ENCODE data around the gene PGAM2.

The PGAM2 gene

DNA sequence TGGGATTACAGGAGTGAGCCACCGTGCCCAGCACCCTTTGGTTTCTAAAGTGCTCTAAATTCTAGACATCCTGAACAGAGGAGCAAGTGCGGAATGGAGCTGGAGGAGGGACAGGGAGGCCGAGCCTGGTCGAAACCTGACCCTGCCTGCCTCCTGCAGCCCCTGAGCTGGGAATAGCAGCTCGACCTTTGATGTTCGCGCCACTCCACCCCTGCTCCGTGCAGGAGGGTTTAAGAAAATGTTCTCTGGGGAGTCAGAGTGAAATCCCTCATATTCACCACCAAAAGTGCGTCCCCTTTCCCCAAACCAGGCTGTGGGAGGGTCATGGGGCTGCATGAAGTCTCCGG, 1.8 kb downstream of the PGAM2 start:
- Histone ChIP-seq H3K27ac (ENCODE audit: poor library complexity, severe bottlenecking) (no peak overlapping the region), H3K4me3 (ENCODE audit: severe bottlenecking) (no peak overlapping the region), H3K4me1 (ENCODE audit: insufficient read depth, poor library complexity, severe bottlenecking) (no peaks in the 10 kb centered on the region), H3K9me3 (ENCODE audit: severe bottlenecking) (no peaks in the 10 kb centered on the region), H3K27me3 (ENCODE audit: insufficient read depth, poor library complexity, severe bottlenecking) (no peaks in the 10 kb centered on the region), H3K36me3 (ENCODE audit: low read depth) (peaks cover 17% of the 10 kb centered on the region)
- peak; percentile 43 for DNase-seq (ENCODE audit: low spot score)
- ATAC-seq (ENCODE audit: low read depth), result no peak
- TF ChIP-seq, protein P1, sequence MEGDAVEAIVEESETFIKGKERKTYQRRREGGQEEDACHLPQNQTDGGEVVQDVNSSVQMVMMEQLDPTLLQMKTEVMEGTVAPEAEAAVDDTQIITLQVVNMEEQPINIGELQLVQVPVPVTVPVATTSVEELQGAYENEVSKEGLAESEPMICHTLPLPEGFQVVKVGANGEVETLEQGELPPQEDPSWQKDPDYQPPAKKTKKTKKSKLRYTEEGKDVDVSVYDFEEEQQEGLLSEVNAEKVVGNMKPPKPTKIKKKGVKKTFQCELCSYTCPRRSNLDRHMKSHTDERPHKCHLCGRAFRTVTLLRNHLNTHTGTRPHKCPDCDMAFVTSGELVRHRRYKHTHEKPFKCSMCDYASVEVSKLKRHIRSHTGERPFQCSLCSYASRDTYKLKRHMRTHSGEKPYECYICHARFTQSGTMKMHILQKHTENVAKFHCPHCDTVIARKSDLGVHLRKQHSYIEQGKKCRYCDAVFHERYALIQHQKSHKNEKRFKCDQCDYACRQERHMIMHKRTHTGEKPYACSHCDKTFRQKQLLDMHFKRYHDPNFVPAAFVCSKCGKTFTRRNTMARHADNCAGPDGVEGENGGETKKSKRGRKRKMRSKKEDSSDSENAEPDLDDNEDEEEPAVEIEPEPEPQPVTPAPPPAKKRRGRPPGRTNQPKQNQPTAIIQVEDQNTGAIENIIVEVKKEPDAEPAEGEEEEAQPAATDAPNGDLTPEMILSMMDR (IDR thresholded peaks at IDR 0.05; ENCODE audit: poor library complexity, severe bottlenecking), result no peak

DNA sequence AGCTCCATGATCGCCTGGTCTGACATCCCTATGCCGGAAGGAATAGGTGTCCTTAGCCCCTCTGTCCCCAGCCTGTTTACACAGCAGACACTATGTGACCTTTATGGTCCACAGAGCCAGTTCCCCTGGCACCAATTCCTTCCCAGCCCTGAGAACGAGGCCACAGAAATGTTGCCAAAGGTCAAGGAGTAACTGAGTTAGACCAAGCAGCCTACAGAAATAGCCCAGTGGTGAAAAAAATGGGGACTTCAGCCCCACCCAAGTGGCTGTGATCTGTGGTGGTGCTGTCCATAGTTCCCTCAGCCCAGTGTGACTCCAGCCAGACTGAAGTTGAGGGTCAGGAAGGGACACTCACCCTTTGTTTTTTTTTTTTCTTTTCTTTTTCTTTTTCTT, 2.5 kb downstream of the PGAM2 start:
- peaks cover 23% of the 10 kb centered on the region for H3K36me3 ChIP-seq (ENCODE audit: low read depth)
- no peaks in the 10 kb centered on the region for H3K4me1 ChIP-seq (ENCODE audit: insufficient read depth, poor library complexity, severe bottlenecking)
- no peaks in the 10 kb centered on the region for H3K27me3 ChIP-seq (ENCODE audit: insufficient read depth, poor library complexity, severe bottlenecking)
- no peak for DNase-seq (ENCODE audit: low spot score)
- no peak for ATAC-seq (ENCODE audit: low read depth)
- no peak overlapping the region for H3K27ac ChIP-seq (ENCODE audit: poor library complexity, severe bottlenecking)
- TF ChIP-seq, protein P1 (IDR thresholded peaks at IDR 0.05; ENCODE audit: poor library complexity, severe bottlenecking), result no peak
- H3K9me3 ChIP-seq (ENCODE audit: severe bottlenecking), result no peaks in the 10 kb centered on the region
- no peak overlapping the region for H3K4me3 ChIP-seq (ENCODE audit: severe bottlenecking)

DNA sequence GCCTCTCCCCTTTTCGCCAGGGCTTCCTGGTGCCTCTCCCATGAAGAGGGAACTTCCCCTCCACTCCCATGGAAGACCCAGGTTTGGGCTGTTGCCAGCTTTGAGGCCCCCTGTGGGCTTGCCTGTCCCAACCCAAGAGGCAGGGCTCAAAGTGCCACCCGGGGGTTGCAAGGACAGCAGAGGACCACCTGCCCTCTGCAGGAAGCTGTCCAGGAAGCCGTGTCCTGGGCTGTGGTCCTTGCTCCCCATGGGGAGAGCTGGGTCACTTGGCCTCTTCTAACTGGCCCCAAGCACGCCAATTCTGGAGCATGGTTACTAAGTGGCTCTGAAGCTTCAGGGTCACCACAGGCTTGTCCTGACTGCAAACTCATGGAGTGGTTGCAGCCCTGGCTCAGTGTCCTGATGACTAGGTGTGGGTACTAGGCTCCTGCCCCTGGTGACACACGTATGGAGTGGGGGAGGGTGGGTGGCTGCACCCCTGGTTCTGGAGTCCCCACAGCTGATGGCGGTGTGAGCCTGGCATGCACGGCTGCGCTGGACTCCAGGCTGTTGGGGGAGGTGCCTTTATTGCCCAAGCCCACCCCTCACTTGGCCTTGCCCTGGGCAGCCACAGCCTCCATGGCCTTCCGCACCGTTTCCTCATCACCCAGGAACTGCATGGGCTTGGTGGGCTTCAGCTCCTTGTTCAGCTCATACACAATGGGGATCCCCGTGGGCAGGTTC, 3.0 kb downstream of the PGAM2 start:
- DNase-seq (ENCODE audit: low spot score), result peak; percentile 44
- Histone ChIP-seq H3K4me3 (ENCODE audit: severe bottlenecking) (no peak overlapping the region), H3K9me3 (ENCODE audit: severe bottlenecking) (no peaks in the 10 kb centered on the region), H3K36me3 (ENCODE audit: low read depth) (peaks cover 29% of the 10 kb centered on the region), H3K27ac (ENCODE audit: poor library complexity, severe bottlenecking) (no peak overlapping the region), H3K4me1 (ENCODE audit: insufficient read depth, poor library complexity, severe bottlenecking) (no peaks in the 10 kb centered on the region), H3K27me3 (ENCODE audit: insufficient read depth, poor library complexity, severe bottlenecking) (no peaks in the 10 kb centered on the region)
- TF ChIP-seq, protein P1 (IDR thresholded peaks at IDR 0.05; ENCODE audit: poor library complexity, severe bottlenecking), result no peak
- ATAC-seq (ENCODE audit: low read depth), result no peak

DNA sequence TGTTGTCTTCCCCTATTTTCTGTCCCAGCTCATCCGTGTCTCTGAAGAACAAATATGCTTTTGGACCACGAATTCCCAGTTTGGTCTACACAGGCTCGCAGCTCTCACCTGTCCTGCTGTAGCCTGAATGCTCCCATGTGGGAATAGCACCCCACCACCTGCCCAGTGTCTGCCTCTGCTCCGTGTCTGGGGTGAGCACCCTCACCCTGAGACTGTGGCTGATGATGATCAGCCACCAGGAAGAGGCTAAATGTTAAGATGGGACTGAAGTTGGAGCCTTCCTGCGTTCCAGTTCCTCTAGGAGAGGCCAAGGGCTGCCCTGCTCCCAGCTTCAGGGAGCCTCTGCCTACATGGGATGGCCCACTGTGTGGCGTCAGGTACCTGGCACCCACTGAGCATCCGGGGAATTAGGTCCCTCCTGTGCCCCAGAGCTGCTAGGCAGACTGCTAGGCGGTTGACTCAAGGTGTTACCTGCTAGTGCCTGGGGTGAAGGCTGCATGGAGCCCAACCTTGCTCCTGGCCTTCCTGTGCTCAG, 3.7 kb downstream of the PGAM2 start:
- H3K36me3 ChIP-seq (ENCODE audit: low read depth), result peaks cover 33% of the 10 kb centered on the region
- TF ChIP-seq, protein P1 (IDR thresholded peaks at IDR 0.05; ENCODE audit: poor library complexity, severe bottlenecking), result no peak
- no peaks in the 10 kb centered on the region for H3K4me1 ChIP-seq (ENCODE audit: insufficient read depth, poor library complexity, severe bottlenecking)
- no peaks in the 10 kb centered on the region for H3K9me3 ChIP-seq (ENCODE audit: severe bottlenecking)
- H3K27ac ChIP-seq (ENCODE audit: poor library complexity, severe bottlenecking), result no peak overlapping the region
- no peak overlapping the region for H3K4me3 ChIP-seq (ENCODE audit: severe bottlenecking)
- no peak for DNase-seq (ENCODE audit: low spot score)
- H3K27me3 ChIP-seq (ENCODE audit: insufficient read depth, poor library complexity, severe bottlenecking), result no peaks in the 10 kb centered on the region
- no peak for ATAC-seq (ENCODE audit: low read depth)

DNA sequence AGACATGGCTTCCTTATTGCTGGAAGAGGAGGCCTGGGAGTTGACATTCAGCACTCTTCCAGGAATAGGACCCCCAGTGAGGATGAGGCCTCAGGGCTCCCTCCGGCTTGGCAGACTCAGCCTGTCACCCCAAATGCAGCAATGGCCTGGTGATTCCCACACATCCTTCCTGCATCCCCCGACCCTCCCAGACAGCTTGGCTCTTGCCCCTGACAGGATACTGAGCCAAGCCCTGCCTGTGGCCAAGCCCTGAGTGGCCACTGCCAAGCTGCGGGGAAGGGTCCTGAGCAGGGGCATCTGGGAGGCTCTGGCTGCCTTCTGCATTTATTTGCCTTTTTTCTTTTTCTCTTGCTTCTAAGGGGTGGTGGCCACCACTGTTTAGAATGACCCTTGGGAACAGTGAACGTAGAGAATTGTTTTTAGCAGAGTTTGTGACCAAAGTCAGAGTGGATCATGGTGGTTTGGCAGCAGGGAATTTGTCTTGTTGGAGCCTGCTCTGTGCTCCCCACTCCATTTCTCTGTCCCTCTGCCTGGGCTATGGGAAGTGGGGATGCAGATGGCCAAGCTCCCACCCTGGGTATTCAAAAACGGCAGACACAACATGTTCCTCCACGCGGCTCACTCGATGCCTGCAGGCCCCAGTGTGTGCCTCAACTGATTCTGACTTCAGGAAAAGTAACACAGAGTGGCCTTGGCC, 4.3 kb downstream of the PGAM2 start:
- H3K4me3 ChIP-seq (ENCODE audit: severe bottlenecking), result no peak overlapping the region
- H3K36me3 ChIP-seq (ENCODE audit: low read depth), result peaks cover 39% of the 10 kb centered on the region
- no peak for ATAC-seq (ENCODE audit: low read depth)
- no peaks in the 10 kb centered on the region for H3K27me3 ChIP-seq (ENCODE audit: insufficient read depth, poor library complexity, severe bottlenecking)
- H3K27ac ChIP-seq (ENCODE audit: poor library complexity, severe bottlenecking), result no peak overlapping the region
- DNase-seq (ENCODE audit: low spot score), result no peak
- TF ChIP-seq, protein P1 (IDR thresholded peaks at IDR 0.05; ENCODE audit: poor library complexity, severe bottlenecking), result no peak
- H3K4me1 ChIP-seq (ENCODE audit: insufficient read depth, poor library complexity, severe bottlenecking), result no peaks in the 10 kb centered on the region
- H3K9me3 ChIP-seq (ENCODE audit: severe bottlenecking), result no peaks in the 10 kb centered on the region

Data from RWPE2 (cell line).